HL-60 (cell line): ENCODE results near the gene CHID1.

Source experiments
- CTCF ChIP-seq: IDR thresholded peaks from one replicate; pipeline ENCODE4 v1.5.1; 2011; ENCODE audit warnings: low read length, control low read depth, inconsistent platforms; ENCODE audit not compliant: insufficient read depth
- GABPA ChIP-seq: IDR thresholded peaks from 2 replicates; pipeline ENCODE4 v1.6.1; 2012; ENCODE audit warnings: low read depth
- POLR2AphosphoS5 ChIP-seq: IDR thresholded peaks from 2 replicates; pipeline ENCODE4 v1.6.1; 2012; ENCODE audit warnings: low read depth
- REST ChIP-seq: IDR thresholded peaks from 2 replicates; pipeline ENCODE4 v1.6.1; 2012; ENCODE audit warnings: low read depth; ENCODE audit not compliant: insufficient replicate concordance
- SPI1 ChIP-seq: IDR thresholded peaks from 2 replicates; pipeline ENCODE4 v1.6.1; 2012; ENCODE audit warnings: low read depth, mild to moderate bottlenecking, borderline replicate concordance

GRCh38 chr11:888310-889212 lies 22.0 kb downstream of the CHID1 start:
- TF ChIP-seq REST (no peak), POLR2AphosphoS5 (no peak), GABPA (no peak), CTCF (no peak), SPI1 (no peak)
